ENCODE results near the gene MOBP. TPM values are rescaled to one million over a fixed set of nuclear protein-coding genes. Genes with fewer than 3 reads are reported as not detected.

The MOBP gene
- total and polyA plus RNA-seq, 9 of the 15 experiments (the other 6 are each of a cell fraction or from before 2014, with no cell fraction given) = 0.09 to 0.33 (median 0.11) TPM; not detected in 4

DNA sequence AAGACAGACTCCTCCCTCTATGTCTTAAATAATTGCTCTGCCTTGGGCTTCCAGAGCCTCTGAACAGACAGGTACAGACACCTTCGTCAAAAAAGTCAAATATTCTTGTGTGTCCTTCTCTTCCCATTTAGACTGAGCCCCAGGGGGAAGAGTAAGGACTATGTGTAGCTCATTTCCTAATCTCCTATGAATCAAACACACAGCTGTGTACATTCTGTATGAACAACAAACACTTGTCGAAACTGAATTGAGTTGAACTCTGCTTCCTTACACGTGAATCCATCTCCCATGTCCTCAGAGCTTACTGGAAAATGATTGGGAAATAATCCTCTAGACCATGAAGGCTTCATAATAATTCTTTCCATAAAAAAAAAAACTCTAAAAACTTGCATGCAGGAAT is 80.8 kb downstream of the MOBP start:
- in situ Hi-C loops (cut with MboI) = loop anchor here (10.0 kb wide), 1 partner anchor 627 kb away; no protein-coding TSS in a partner anchor
- no TSS peak for BruUV-seq (replicated peaks)
- H3K4me1 ChIP-seq (replicated peaks in 1 of 2; ENCODE audit: control insufficient read depth in 2 of 2, insufficient read depth in 2 of 2, low read length in 2 of 2) = no peaks in the 10 kb centered on the region
- WGBS (ENCODE audit: insufficient coverage, low coverage, missing lambda C conversion rate) = 2% methylated on average over 3 of the region's 3 CpGs
- no peak for FAIRE-seq
- H3K27ac ChIP-seq (ENCODE audit: extremely low read depth, low read depth, low read length) = no peak overlapping the region
- intact Hi-C loops (cut with micrococcal nuclease) = loop anchor here (10.0 kb wide), 1 partner anchor 767 kb away; no protein-coding TSS in a partner anchor
- ChIA-PET POLR2A (interaction anchor here (0.8 kb wide), 1 partner anchor 680 kb away, joined by 3 read pairs; no protein-coding TSS in a partner anchor), CTCF (ENCODE audit: low intra/inter-chr PET ratio) (no interaction called here)
- H3K9me3 ChIP-seq (replicated peaks; ENCODE audit: control insufficient read depth, insufficient read depth, low read depth, low read length) = no peaks in the 10 kb centered on the region
- no peak for ATAC-seq
- no peaks in the 10 kb centered on the region for H3K79me2 ChIP-seq (ENCODE audit: control insufficient read depth, insufficient read depth, low read length)
- H3K27me3 ChIP-seq (ENCODE audit: control insufficient read depth in 2 of 2, insufficient read depth in 2 of 2, low read length in 2 of 2) = 0 out of 5 replicates have a peak, but pooled peaks cover 0 to 5% of the 10 kb centered on the region in 2 experiments
- H3K4me3 ChIP-seq = no peak overlapping the region
- H3K9ac ChIP-seq (ENCODE audit: insufficient read depth in 1 of 2, low read depth in 2 of 2, low read length in 2 of 2) = no peak overlapping the region
- no peak overlapping the region for H2AFZ ChIP-seq (ENCODE audit: low read depth, low read length)
- no peak for DNase-seq (ENCODE audit: extremely low read depth in 1 of 4, low spot score in 3 of 4)
- no peaks in the 10 kb centered on the region for H3K36me3 ChIP-seq (ENCODE audit: control insufficient read depth, insufficient read depth, low read length)
- H3K9me1 ChIP-seq (ENCODE audit: control insufficient read depth, insufficient read depth, low read length) = no peaks in the 10 kb centered on the region
- H4K20me1 ChIP-seq (replicated peaks; ENCODE audit: control insufficient read depth, insufficient read depth, low read length) = no peaks in the 10 kb centered on the region; the same call in 1 of the 2 replicates
- H3K4me2 ChIP-seq (ENCODE audit: insufficient read depth, low read length) = no peak overlapping the region
- TF ChIP-seq ZNF23 (CRISPR knock-in tag; IDR thresholded peaks at IDR 0.05) = no peak
- TF ChIP-seq NCOA1 (IDR thresholded peaks at IDR 0.05; ENCODE audit: low read depth) = no peak
- no peak for TF ChIP-seq ID3 (CRISPR knock-in tag; IDR thresholded peaks at IDR 0.05)
- no peak for TF ChIP-seq ID3 (tag; IDR thresholded peaks at IDR 0.05)
- TF ChIP-seq PHF20 (IDR thresholded peaks at IDR 0.05; ENCODE audit: partially characterized antibody) = no peak
- no peak for TF ChIP-seq TFAM (CRISPR knock-in tag; conservative IDR thresholded peaks at IDR 0.05)
- TF ChIP-seq, protein P1, sequence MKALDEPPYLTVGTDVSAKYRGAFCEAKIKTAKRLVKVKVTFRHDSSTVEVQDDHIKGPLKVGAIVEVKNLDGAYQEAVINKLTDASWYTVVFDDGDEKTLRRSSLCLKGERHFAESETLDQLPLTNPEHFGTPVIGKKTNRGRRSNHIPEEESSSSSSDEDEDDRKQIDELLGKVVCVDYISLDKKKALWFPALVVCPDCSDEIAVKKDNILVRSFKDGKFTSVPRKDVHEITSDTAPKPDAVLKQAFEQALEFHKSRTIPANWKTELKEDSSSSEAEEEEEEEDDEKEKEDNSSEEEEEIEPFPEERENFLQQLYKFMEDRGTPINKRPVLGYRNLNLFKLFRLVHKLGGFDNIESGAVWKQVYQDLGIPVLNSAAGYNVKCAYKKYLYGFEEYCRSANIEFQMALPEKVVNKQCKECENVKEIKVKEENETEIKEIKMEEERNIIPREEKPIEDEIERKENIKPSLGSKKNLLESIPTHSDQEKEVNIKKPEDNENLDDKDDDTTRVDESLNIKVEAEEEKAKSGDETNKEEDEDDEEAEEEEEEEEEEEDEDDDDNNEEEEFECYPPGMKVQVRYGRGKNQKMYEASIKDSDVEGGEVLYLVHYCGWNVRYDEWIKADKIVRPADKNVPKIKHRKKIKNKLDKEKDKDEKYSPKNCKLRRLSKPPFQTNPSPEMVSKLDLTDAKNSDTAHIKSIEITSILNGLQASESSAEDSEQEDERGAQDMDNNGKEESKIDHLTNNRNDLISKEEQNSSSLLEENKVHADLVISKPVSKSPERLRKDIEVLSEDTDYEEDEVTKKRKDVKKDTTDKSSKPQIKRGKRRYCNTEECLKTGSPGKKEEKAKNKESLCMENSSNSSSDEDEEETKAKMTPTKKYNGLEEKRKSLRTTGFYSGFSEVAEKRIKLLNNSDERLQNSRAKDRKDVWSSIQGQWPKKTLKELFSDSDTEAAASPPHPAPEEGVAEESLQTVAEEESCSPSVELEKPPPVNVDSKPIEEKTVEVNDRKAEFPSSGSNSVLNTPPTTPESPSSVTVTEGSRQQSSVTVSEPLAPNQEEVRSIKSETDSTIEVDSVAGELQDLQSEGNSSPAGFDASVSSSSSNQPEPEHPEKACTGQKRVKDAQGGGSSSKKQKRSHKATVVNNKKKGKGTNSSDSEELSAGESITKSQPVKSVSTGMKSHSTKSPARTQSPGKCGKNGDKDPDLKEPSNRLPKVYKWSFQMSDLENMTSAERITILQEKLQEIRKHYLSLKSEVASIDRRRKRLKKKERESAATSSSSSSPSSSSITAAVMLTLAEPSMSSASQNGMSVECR (CRISPR knock-in tag; IDR thresholded peaks at IDR 0.05) = no peak
- TF ChIP-seq ZNF197 (CRISPR knock-in tag; IDR thresholded peaks at IDR 0.05; ENCODE audit: low read depth) = no peak
- no peak for TF ChIP-seq NCOR1 (IDR thresholded peaks at IDR 0.05)
- TF ChIP-seq, protein P2, sequence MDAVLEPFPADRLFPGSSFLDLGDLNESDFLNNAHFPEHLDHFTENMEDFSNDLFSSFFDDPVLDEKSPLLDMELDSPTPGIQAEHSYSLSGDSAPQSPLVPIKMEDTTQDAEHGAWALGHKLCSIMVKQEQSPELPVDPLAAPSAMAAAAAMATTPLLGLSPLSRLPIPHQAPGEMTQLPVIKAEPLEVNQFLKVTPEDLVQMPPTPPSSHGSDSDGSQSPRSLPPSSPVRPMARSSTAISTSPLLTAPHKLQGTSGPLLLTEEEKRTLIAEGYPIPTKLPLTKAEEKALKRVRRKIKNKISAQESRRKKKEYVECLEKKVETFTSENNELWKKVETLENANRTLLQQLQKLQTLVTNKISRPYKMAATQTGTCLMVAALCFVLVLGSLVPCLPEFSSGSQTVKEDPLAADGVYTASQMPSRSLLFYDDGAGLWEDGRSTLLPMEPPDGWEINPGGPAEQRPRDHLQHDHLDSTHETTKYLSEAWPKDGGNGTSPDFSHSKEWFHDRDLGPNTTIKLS (IDR thresholded peaks at IDR 0.05; ENCODE audit: borderline replicate concordance, low read depth) = no peak
- TF ChIP-seq, protein P3, sequence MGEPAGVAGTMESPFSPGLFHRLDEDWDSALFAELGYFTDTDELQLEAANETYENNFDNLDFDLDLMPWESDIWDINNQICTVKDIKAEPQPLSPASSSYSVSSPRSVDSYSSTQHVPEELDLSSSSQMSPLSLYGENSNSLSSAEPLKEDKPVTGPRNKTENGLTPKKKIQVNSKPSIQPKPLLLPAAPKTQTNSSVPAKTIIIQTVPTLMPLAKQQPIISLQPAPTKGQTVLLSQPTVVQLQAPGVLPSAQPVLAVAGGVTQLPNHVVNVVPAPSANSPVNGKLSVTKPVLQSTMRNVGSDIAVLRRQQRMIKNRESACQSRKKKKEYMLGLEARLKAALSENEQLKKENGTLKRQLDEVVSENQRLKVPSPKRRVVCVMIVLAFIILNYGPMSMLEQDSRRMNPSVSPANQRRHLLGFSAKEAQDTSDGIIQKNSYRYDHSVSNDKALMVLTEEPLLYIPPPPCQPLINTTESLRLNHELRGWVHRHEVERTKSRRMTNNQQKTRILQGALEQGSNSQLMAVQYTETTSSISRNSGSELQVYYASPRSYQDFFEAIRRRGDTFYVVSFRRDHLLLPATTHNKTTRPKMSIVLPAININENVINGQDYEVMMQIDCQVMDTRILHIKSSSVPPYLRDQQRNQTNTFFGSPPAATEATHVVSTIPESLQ (CRISPR knock-in tag; IDR thresholded peaks at IDR 0.05) = no peak
- TF ChIP-seq ATF1 (CRISPR knock-in tag; IDR thresholded peaks at IDR 0.05) = no peak
- no peak for TF ChIP-seq ATF1 (tag; IDR thresholded peaks at IDR 0.05)
- no peak for TF ChIP-seq ARHGAP35 (IDR thresholded peaks at IDR 0.05; ENCODE audit: partially characterized antibody)
- no peak for TF ChIP-seq ZNF436 (CRISPR knock-in tag; IDR thresholded peaks at IDR 0.05)

All from K562 (cell line).